ENCODE measurements around the gene JARID2. TPM values are rescaled to one million over a fixed set of nuclear protein-coding genes. Genes with fewer than 3 reads are reported as not detected.
A peak's percentile ranks its signal among the peaks of the same experiment; 100 is the strongest.

The JARID2 gene
- total RNA-seq, 1 experiment from 2014 or later: 180 TPM

DNA sequence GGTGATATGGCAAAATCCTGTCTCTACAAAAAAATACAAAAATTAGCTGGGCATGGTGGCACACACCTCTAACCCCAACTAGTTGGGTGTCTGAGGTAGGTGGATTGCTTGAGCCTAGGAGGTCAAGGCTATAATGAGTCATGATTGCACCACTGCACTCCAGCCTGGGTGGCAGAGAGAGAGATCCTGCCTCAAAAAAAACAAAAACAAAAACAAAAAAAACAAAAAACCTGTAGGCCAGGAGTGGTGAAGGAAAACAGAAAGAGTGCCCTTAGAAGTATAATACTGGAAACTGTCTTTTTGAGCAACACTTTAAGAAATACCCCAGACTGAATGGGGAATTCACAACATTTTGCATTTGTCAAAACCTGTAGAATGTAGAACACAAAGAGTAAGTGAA lies 85.3 kb downstream of the JARID2 start:
- no peaks in the 10 kb centered on the region for H3K36me3 Mint-ChIP-seq
- no peaks in the 10 kb centered on the region for H3K27me3 Mint-ChIP-seq (ENCODE audit: low read depth)
- TF ChIP-seq RELA (CRISPR knock-in tag; IDR thresholded peaks at IDR 0.05; ENCODE audit: borderline replicate concordance) (no peak), GABPB1 (CRISPR knock-in tag; IDR thresholded peaks at IDR 0.05) (peak; percentile 72)
- peak overlapping the region; percentile 89 for H3K27ac Mint-ChIP-seq
- H3K4me1 Mint-ChIP-seq: peaks cover 95% of the 10 kb centered on the region
- DNase-seq (ENCODE audit: low spot score) (no peak), ATAC-seq (no peak)
- H3K9me3 Mint-ChIP-seq: no peaks in the 10 kb centered on the region
- CTCF ChIA-PET: no interaction called here
- POLR2A ChIA-PET: no interaction called here
- H3K4me3 Mint-ChIP-seq: no peak overlapping the region

DNA sequence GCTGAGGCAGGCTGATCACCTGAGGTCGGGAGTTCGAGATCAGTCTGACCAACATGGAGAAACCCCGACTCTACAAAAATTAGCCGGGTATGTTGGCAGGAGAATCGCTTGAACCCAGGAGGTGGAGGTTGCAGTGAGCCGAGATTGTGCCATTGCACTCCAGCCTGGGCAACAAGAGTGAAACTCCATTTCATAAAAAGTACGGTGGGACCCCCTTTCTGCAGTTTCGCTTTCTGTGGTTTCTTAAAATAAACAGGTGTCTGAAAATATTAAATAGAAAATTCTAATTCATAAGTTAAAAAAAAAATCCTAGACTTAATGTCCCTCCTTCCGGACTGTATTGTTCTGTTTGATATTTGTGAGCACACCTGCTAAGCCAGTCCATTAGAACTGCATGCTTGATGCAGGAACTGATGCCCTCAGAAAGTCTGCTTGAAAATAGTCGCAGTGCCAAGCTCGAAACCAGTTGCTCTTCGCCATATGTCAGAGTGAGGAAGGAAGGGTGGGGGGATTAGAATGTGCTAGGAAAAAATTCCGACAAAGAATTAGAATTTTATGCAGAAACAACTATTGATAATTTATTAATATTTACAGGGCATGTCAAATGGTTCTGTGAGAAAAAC lies 85.9 kb downstream of the JARID2 start:
- TF ChIP-seq ZNF138 (CRISPR knock-in tag; conservative IDR thresholded peaks at IDR 0.05): no peak
- TF ChIP-seq EMX1 (CRISPR knock-in tag; IDR thresholded peaks at IDR 0.05): no peak
- no peak for TF ChIP-seq FOXK1 (CRISPR knock-in tag; IDR thresholded peaks at IDR 0.05)
- TF ChIP-seq, protein P1, sequence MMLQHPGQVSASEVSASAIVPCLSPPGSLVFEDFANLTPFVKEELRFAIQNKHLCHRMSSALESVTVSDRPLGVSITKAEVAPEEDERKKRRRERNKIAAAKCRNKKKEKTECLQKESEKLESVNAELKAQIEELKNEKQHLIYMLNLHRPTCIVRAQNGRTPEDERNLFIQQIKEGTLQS (CRISPR knock-in tag; conservative IDR thresholded peaks at IDR 0.05): no peak
- no peak for TF ChIP-seq TCF7 (CRISPR knock-in tag; IDR thresholded peaks at IDR 0.05; ENCODE audit: low read depth)
- H3K27ac Mint-ChIP-seq: peak overlapping the region; percentile 89
- no peak overlapping the region for H3K4me3 Mint-ChIP-seq
- no peaks in the 10 kb centered on the region for H3K27me3 Mint-ChIP-seq (ENCODE audit: low read depth)
- H3K9me3 Mint-ChIP-seq: no peaks in the 10 kb centered on the region
- CTCF ChIA-PET: no interaction called here
- H3K4me1 Mint-ChIP-seq: peaks cover 94% of the 10 kb centered on the region
- no peak for ATAC-seq
- no peaks in the 10 kb centered on the region for H3K36me3 Mint-ChIP-seq
- POLR2A ChIA-PET: no interaction called here
- DNase-seq (ENCODE audit: low spot score): no peak

DNA sequence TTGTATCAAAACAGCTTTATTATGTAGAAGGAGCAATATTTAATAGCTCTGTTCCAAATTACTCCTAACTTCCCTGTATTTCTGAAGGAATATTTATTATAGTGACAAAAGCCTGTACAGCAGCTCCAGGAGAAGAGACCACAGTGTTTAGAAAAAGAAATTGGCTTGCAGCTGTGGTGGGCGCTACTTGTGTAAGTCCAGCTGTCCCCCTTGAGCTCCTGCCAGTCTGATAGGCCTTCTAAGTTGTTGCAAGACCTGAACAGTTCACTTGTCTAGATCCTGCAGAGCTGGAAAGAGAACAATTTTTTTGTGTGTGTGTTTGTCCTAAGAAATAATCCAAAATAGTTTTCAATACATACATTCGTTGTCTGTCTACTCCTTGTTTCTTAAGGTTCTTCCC lies 86.6 kb downstream of the JARID2 start:
- no peak overlapping the region for H3K27ac Mint-ChIP-seq

More for the DNA sequence above, 86.6 kb downstream of the JARID2 start:
- no peak for ATAC-seq
- Mint-ChIP-seq H3K4me3 (no peak overlapping the region), H3K36me3 (no peaks in the 10 kb centered on the region), H3K4me1 (peaks cover 94% of the 10 kb centered on the region), H3K9me3 (no peaks in the 10 kb centered on the region), H3K27me3 (ENCODE audit: low read depth) (no peaks in the 10 kb centered on the region)
- TF ChIP-seq, protein P2, sequence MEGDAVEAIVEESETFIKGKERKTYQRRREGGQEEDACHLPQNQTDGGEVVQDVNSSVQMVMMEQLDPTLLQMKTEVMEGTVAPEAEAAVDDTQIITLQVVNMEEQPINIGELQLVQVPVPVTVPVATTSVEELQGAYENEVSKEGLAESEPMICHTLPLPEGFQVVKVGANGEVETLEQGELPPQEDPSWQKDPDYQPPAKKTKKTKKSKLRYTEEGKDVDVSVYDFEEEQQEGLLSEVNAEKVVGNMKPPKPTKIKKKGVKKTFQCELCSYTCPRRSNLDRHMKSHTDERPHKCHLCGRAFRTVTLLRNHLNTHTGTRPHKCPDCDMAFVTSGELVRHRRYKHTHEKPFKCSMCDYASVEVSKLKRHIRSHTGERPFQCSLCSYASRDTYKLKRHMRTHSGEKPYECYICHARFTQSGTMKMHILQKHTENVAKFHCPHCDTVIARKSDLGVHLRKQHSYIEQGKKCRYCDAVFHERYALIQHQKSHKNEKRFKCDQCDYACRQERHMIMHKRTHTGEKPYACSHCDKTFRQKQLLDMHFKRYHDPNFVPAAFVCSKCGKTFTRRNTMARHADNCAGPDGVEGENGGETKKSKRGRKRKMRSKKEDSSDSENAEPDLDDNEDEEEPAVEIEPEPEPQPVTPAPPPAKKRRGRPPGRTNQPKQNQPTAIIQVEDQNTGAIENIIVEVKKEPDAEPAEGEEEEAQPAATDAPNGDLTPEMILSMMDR (IDR thresholded peaks at IDR 0.05): no peak
- TF ChIP-seq GTF2I (CRISPR knock-in tag; conservative IDR thresholded peaks at IDR 0.05) (no peak), FOXJ3 (CRISPR knock-in tag; IDR thresholded peaks at IDR 0.05; ENCODE audit: borderline replicate concordance) (no peak), CREM (CRISPR knock-in tag; IDR thresholded peaks at IDR 0.05) (no peak), ZNF263 (CRISPR knock-in tag; IDR thresholded peaks at IDR 0.05; ENCODE audit: low read depth) (no peak)
- TF ChIP-seq, protein P3, sequence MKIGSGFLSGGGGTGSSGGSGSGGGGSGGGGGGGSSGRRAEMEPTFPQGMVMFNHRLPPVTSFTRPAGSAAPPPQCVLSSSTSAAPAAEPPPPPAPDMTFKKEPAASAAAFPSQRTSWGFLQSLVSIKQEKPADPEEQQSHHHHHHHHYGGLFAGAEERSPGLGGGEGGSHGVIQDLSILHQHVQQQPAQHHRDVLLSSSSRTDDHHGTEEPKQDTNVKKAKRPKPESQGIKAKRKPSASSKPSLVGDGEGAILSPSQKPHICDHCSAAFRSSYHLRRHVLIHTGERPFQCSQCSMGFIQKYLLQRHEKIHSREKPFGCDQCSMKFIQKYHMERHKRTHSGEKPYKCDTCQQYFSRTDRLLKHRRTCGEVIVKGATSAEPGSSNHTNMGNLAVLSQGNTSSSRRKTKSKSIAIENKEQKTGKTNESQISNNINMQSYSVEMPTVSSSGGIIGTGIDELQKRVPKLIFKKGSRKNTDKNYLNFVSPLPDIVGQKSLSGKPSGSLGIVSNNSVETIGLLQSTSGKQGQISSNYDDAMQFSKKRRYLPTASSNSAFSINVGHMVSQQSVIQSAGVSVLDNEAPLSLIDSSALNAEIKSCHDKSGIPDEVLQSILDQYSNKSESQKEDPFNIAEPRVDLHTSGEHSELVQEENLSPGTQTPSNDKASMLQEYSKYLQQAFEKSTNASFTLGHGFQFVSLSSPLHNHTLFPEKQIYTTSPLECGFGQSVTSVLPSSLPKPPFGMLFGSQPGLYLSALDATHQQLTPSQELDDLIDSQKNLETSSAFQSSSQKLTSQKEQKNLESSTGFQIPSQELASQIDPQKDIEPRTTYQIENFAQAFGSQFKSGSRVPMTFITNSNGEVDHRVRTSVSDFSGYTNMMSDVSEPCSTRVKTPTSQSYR (CRISPR knock-in tag; IDR thresholded peaks at IDR 0.05): no peak
- TF ChIP-seq, protein P4, sequence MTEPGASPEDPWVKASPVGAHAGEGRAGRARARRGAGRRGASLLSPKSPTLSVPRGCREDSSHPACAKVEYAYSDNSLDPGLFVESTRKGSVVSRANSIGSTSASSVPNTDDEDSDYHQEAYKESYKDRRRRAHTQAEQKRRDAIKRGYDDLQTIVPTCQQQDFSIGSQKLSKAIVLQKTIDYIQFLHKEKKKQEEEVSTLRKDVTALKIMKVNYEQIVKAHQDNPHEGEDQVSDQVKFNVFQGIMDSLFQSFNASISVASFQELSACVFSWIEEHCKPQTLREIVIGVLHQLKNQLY (CRISPR knock-in tag; IDR thresholded peaks at IDR 0.05): no peak
- ChIA-PET CTCF (interaction anchor here (0.7 to 1.2 kb wide), 3 partner anchors 9 to 147 kb away, joined by 3 to 5 read pairs (median 4); no protein-coding TSS in a partner anchor), POLR2A (no interaction called here)
- DNase-seq (ENCODE audit: low spot score): no peak

All from WTC11 (cell line).